Medulla oblongata (tissue), 1 donor: ENCODE data around the gene ROBO2.

Experiments used
- DNase-seq: peaks from one replicate; pipeline ENCODE4 v3.0.0-alpha.2; 2015; ENCODE audit errors: extremely low spot score

The ROBO2 gene

DNA sequence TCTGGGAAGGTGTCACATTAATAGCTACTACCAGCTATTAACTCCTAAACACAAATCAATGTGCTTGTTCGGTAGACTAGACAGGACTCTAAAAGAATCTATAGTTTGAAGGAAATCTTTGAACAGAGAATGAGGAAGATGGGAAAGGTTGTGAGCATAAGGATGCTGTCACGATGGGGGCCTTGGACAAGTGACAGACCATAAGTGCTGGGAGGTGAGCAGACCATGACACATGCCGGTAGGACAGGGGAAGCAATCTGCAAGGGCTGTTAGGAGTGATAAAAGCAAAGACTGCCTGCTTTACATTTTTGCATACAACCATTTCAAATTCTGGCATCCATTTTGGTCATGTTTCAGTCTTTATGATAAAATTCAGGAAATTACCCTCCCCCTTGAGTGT lies 645.8 kb downstream of the ROBO2 start:
- no peak for DNase-seq

- no peak for DNase-seq
Observed at GRCh38 chr3:77686560-77686959, 646.7 kb downstream of the ROBO2 start.

- DNase-seq: no peak
Observed at GRCh38 chr3:77687545-77687944, 647.6 kb downstream of the ROBO2 start.

GRCh38 chr3:77690284-77690845 lies 650.5 kb downstream of the ROBO2 start:
- no peak for DNase-seq

- DNase-seq: no peak
Observed at GRCh38 chr3:77693147-77693546, 653.2 kb downstream of the ROBO2 start.

GRCh38 chr3:77699125-77699691 lies 659.3 kb downstream of the ROBO2 start:
- peak; percentile 43 for DNase-seq
